Inferior parietal cortex (tissue), 1 donor: ENCODE data around the gene HCCS.

Source experiments
- DNase-seq: peaks from one replicate; pipeline ENCODE4 v3.0.0-alpha.2; 2016; ENCODE audit errors: extremely low spot score

HCCS gene

GRCh38 chrX:11111037-11111851, at the start of gene HCCS:
Gene HCCS, plus strand, starts transcription at chrX:11111332. Its CDS starts 729 bp downstream, at chrX:11112061.
- DNase-seq = peak; percentile 82

DNA sequence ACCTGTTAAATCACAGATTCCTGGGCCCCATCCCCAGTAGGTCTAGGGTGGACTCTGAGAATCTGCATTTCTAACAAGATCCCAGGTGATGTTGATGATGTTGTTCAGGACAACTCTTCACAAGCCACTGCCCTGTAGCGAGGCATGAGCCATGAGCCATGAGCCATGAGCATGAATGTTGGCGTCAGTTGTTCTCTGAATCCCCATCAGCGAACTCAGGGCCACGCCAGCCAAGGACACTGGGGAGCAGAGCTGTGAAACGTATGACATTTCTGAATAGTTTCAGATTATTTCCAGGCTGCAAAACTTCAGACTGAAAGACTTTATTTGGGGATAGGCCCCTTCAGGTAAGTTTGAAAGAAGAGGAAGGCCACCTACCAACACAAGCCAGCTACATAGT, 46.9 kb upstream of the HCCS start:
- DNase-seq = no peak

- peak; percentile 22 for DNase-seq
These were observed 46.1 kb upstream of the HCCS start for GRCh38 chrX:11064851-11065600.

- DNase-seq = no peak
These were observed 44.3 kb upstream of the HCCS start for GRCh38 chrX:11066812-11067211.

GRCh38 chrX:11073381-11073780, 37.8 kb upstream of the HCCS start:
- DNase-seq = no peak

DNA sequence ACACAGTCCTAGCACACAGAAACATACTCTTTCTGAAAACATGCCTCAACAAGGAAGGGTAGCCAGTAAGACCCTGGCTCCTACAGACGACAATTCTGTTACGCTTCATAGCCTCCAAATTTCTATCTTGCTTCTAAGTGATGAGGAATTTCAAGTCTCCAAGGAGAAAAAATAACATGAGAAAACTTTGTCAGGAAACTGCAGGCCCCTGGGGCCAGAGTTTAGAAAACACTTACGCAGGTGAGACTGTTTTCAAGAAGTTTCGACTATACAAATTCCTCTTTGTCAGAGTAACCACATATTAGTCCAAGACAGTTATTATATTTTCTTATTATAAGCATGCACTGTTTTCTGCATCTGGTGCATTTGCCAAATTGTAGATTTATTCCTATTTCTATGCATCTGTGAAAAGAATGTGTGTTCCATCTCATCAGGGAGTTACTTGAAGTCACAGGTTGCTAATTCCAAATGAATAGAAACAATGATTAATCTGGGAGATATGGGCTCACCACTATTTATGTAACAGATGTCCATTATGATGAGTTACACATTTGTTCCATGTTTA, 30.3 kb upstream of the HCCS start:
- DNase-seq = no peak

GRCh38 chrX:11081511-11081910, 29.6 kb upstream of the HCCS start:
- no peak for DNase-seq

DNA sequence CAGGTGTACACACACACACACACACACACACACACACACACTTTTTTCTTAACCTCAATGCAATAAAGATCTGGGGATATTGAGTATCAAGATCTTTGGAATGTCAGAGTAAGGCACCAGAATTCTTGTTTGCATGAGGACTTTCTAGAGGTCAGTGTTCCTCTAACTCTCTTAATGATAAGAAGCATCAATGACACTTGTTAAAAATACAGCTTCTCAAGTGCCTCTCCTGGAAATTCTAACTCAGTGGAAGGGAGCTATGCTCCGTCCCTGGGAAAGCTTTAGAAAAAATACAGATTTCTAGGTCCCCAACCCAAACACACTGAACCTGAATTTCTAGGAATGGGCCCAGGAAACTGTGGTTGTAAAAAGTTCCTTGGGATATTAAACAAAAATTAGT, 25.8 kb upstream of the HCCS start:
- no peak for DNase-seq

GRCh38 chrX:11089802-11090201, 21.3 kb upstream of the HCCS start:
- DNase-seq = no peak

DNA sequence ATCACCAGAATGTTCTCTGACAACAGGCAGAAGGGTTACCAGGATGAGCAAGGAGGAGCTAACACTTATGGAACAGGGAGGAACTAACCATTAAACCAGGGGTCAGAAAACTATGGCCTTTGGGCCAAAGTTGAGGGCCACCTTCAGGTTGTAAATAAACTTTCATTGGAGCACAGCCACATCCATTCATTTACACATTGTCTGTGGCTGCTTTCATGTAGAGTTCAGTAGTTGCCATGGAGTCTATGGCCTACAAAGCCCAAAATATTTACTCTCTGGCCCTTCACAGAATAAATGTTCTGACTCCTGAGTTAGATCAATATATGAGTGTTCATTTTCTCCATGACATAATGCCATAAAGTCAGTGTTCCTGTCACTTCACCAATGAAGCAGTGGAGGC, 13.2 kb upstream of the HCCS start:
- DNase-seq = no peak

- no peak for DNase-seq
These were observed 11.7 kb upstream of the HCCS start for GRCh38 chrX:11099465-11099864.

GRCh38 chrX:11100281-11101035, 10.7 kb upstream of the HCCS start:
- peak; percentile 59 for DNase-seq

DNA sequence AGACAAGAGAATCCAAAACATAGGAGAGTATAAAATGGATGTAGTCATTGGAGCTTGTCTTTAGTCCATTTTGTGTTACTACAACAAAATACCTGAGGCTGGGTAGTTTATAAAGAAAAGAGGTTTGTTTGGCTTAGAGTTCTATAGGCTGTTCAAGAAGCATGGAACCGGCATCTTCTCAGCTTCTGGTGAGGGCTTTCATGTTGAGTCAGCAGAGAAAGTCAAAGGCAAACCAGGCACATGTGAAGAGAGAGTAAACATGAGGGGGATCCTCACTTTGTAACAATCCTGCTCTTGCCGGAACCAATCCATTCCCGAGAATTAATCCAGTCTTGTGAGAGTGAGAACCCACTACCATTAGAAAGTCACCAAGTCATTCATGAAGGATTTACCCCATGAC, 8.1 kb upstream of the HCCS start:
- DNase-seq = no peak

DNA sequence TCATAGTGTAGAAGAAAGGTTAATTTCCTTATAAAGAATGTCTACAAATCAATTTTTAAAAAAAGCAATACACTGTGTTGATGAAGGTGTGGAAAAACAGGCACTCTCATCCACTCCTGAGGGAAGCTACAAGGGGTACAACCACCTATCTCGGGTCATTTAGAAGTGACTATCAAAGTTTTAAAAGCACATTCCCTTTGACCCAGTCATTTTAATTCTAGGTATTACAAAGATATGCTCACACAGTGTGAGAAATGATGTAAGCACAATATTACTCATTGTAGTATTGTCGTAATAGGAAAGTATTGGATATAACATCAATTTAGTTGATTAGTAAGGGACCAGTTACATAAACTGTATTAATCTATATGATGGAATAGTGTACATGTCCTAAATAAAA, 7.4 kb upstream of the HCCS start:
- DNase-seq = no peak

- DNase-seq = no peak
These were observed 6.1 kb upstream of the HCCS start for GRCh38 chrX:11105080-11105479.

DNA sequence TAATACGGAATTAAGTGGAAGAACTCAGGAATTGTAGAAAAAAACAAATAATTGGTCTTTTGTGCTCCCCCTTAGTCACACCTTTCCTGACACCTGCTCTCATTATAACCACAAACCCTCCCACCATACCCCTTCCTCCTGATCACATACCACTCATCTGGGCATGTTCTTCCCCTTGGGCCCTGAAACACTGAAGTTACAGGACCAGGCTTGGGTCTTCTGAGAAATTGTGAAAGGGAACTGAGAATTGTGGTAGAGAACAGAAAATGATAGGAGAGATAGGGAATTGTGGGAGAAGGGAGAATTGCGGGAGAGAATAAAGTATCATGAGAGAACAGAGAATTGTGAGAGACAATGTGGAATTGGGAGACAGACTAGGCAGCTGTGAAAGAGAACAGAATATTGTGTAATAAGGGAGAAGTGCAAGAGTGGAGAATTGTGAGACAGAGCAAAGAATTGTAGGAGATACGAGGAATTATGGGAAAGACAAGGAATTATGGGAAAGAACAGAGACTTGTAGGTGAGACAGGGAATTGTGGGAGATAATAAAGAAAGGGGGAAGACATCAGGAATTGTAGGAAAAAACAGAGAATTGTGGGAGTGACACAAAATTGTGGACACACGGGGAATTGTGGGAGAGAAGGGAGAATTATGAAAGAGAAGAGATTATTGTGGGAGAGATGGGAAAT, 2.7 kb upstream of the HCCS start:
- no peak for DNase-seq

GRCh38 chrX:11109968-11110367, 1.2 kb upstream of the HCCS start:
- DNase-seq = no peak

DNA sequence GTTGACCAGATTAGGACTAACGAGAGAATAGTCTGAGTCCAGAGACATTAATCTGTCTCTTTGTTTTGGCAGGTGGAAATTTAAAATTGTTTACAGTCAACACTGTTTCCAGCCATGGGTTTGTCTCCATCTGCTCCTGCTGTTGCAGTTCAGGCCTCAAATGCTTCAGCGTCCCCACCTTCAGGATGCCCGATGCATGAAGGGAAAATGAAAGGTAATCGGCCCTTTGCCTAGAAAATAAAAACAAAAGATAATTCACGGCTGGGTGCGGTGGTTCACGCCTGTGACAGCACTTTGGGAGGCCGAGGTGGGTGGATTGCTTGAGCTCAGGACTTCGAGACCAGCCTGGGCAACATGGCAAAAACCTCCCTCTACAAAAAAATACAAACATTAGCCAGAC, 815 bp downstream of the HCCS start:
- DNase-seq = no peak

DNA sequence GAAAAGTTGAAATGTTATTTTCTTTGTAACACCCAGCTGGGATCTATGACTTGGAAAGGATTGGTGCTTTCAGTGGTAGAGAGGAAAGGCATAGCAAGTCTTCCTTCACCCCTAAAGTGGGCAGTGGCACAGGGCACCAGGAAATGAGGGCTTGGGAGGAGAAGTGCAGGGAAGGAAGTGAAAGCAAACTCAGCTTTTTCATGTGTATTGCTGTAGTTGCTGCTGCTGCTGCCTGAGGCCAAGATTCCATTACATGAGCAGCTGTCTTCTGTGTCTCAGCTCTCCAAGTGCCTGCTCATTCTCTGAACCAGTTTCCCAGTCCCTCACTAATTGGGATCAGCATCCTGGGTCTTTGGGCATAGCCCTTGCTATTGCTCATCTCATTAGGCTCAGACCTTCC, 2.6 kb downstream of the HCCS start:
- DNase-seq = no peak

- DNase-seq = no peak
These were observed 6.6 kb downstream of the HCCS start for GRCh38 chrX:11117745-11118144.

- DNase-seq = no peak
These were observed 8.3 kb downstream of the HCCS start for GRCh38 chrX:11119313-11119943.
